Stimulated activated naive CD8-positive, alpha-beta T cell treated with anti-CD3 and anti-CD28 coated beads, Interleukin-15, Interleukin-2, amounts not matched to agents 100 U/mL and 50 U/mL, for 24 hours (primary cell): ENCODE measurements around the gene COQ8A.
A peak's percentile ranks its signal among the peaks of the same experiment; 100 is the strongest.
"Not testable (repeated sequence)": the region's sequence is repeated elsewhere in the genome, so short reads cannot be mapped to it uniquely, and the experiment has no call there.

Source experiments
- ATAC-seq: fragments of 150-1000 bp; cut with Tn5 transposase; one replicate; pipeline ENCODE4 v1.10.0; 2021
- DNase-seq: peaks from one replicate; pipeline ENCODE4 v3.0.0; 2021

COQ8A gene

DNA sequence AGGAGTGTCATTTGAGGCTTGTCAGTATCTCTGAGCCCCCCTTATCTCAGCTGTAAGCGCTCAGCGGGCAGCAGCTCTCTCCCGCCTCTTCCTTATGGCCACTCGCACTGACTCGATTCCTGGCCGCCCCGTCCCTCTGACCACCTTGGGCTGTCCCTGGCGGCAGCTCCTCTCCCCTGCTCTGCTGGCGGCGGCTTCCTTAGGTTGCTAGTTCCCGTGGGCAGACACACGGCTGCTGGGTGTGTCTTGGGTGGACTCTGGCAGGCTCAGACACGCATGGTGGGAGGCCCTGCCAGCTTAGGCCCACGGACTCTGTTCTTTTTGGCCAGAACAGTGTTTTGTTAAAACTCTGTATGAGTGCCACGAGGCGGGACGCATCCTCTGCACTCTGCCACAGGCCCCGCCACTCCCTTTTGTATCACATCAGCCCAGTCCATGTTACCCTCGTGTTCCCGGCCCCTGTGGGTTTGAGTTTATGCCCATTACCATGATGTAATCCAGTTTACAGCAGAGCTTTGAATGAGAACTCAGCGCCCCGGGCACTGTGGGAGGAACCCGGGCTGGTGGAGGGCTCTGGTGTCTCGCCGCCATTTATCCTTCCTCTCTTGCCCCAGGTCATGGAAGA, 45.9 kb downstream of the COQ8A start:
- ATAC-seq, result no peak
- DNase-seq, result no peak

DNA sequence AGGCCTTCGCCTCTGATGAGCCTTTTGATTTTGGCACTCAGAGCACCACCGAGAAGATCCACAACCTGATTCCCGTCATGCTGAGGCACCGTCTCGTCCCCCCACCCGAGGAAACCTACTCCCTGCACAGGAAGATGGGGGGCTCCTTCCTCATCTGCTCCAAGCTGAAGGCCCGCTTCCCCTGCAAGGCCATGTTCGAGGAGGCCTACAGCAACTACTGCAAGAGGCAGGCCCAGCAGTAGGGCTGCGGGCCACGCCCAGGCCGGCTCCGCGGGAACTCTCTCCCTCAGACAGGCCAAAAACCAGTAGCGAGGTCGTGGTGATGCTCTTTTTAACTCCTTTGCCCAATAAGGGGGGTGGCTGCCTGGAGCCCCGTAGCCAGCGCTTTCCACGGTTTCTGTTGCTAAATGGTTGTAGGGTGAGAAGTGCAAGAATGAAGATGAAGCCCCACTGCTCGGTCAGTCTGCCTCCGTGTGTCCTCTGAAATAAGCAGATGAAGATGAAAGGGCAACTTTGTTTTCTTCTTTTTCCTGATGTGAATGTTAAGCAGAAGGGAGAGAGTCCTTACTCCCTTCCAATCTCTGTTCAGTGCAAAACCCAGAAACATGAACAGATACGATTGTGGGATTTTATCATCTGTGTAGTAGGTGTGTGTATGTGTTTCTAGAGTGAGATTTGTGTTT, 46.5 kb downstream of the COQ8A start:
- ATAC-seq, result no peak
- no peak for DNase-seq

DNA sequence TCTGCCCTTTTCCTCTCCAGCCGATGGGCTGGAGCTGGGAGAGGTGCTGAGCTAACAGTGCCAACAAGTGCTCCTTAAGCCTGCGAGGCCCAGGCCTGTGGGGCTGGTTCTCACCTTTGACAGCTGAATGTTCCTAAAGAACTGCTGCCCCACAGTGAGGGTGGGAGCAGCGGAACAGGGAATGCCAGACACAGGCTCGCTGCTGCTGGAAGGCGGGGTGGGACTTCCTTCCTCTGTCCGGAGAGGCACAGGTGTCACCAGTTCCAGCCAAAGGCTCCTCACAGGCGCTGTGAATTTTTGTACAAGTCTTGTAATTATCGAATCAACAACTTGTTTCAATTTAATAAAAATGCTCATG, 47.1 kb downstream of the COQ8A start:
- DNase-seq (no peak), ATAC-seq (no peak)

DNA sequence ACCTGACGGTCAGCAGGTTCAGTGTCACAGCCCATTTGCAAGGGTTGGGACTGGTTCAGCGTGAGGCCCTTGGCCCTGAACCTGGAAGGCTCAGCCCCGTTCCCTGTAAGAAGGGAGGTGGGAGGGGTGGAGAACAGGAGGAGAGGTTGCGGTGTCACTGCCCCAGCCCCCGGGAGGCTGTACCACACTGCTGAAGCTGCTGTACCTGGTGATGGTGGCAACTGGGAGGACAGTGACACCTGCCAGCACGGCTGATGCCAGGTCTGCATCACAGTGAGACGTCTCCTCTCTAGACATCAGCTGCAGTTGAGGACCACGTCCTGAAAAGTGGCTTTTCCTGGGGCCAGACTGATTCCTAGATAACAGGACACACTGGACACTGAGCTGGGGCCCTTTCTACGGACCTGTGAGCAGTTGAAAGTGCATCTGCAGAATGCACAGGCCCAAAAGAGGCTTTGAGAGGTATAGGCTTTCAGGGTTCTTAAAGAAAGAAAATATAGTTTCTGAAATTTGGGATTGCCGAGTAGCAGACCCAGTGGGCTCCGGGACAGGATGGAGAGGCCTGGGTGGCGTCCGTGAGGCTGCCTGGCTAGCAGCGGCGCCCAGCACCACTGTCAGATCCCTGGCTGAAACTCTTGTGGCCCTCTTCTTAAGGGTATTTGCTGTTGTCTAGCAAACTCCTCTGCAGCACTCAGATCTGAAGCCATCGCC, 47.7 kb downstream of the COQ8A start:
- no peak for ATAC-seq
- no peak for DNase-seq

DNA sequence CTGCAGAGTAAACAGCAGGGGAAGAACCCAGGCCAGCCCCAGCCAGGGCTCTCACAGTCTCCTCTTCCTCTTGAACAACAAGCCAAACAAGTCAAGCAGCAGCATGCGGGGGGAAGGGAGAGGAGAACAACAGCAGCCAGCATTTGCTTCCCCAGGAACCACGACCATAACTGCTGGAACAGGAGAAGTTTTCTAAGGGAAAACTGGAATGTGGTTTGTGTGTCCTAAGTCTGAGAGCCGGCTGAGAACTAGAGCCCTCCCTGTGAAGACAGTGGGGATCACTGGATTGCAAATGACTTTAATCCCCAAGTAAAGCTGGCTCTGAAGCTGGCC, 48.2 kb downstream of the COQ8A start:
- DNase-seq (no peak), ATAC-seq (no peak)

DNA sequence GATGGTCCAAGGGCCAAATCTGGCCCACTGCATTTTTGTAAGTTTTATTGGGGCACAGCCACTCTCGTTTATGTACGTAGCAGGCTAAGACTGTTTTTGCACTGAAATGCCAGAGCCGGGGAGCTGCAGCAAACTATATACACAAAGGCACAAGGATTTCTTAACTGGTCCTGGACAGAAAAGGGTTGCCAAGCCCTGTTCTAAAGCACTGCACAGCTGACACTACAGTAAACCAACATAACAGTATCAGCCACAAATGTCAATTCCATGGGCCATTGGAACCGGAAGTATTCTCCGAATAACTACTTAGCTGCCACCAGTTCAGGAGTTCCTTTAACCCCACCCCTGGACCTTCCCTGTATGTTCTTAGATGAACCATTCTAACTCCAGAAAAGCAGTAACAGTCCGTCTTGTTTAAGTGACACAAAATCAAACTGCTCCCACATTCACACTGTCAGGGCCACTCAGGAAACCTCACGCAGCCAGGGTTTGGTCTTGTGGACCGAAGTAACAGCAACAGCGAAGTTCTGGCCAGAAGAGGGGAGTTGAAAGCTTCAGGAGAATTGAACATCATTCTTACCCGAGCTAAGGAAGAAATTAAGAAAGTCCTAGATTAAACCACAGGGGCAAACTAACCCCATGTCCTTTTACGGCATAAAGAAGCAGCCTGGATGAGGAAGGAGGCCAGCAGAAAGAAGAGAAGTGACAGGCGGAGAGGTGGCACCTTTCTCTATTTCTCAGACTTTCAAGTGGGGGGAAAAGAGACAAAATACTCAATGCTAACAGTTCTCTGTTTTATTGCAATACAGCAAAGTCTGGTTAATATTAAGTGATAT, 49.2 kb downstream of the COQ8A start:
- ATAC-seq (no peak), DNase-seq (no peak)

DNA sequence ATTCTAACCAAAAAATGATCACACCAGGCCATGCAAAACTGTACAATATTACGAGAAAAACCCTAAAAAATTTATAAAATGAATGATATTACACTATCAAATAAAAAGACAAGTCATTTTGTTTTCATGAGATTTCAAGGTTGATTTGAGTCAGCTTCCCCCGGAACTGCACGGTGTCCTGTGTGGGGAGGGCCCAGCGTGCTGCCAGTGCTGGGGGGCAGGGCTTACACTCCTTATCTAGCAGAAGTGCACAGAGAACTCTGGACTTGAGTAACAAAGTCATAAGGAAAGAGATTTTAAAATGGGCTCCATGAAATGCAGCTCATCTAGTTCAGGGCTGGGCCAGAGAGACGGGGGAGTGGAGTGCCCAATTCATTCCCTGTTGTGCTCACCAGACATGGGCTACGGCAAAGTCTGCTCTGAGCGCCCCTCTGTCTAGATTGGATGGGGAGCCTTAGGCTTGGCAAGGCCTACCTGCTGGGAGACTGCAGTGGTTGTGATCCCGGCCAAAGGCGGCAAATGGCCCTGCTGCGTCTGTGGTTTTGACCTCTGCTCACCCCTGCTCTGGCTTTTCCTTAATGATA, 50.1 kb downstream of the COQ8A start:
- DNase-seq (peak; percentile 58), ATAC-seq (peak; percentile 81)

DNA sequence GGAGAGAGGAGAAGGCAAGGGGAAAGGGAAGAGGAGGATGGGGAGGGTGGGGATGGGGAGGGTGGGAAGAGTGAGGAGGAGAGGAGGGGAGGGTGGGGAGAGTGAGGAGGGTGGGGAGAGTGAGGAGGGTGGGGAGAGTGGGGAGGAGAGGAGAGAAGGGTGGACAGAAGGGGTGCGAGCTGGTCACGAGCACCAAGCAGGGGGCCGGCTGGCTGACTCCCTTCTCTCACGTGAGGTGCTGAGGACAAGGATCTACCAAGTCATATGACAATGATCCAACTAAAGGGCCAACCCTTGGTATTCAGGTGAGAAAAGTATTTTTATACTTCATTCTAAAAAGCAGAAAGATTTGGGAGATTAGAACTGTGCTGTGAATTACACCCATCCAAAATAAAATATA, 51.8 kb downstream of the COQ8A start:
- ATAC-seq (no peak), DNase-seq (no peak)

DNA sequence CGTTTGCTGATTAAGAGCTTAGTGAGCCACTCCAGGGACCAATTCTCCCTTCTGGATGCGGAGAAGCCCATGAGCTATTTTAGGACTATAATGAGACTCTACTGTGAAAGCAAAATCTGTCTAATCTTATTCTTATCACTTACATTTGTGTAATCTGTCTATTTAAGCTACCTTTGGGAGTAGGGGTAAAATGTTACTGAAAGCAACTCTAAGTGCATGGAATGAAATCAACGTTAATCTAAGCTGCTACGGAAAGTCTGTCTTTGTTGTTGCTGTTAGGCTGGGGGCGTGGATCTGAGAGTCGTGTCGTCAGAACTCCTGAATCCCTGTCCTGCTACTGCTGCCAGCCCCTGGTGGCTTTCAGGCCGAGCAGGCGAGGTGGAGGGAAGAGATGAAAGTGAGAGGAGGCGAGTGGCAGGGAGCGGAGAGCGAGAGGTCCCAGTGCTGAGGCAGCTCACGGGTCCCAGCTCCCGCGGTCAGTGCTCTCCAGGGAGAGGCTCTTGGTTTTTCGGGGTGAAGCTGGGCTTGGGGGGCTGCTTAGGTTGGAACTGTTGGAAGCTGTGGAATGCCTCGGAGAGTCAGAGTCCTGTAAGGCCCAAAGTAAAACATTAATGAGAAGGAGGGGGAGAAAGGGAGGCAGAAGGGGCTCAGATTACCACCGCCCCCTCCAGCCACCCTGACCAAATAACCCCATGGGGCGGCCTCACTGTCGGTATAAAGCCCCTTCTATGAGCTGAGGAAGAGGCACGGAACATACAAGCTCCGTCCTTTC, 53.9 kb downstream of the COQ8A start:
- no peak for ATAC-seq
- no peak for DNase-seq

DNA sequence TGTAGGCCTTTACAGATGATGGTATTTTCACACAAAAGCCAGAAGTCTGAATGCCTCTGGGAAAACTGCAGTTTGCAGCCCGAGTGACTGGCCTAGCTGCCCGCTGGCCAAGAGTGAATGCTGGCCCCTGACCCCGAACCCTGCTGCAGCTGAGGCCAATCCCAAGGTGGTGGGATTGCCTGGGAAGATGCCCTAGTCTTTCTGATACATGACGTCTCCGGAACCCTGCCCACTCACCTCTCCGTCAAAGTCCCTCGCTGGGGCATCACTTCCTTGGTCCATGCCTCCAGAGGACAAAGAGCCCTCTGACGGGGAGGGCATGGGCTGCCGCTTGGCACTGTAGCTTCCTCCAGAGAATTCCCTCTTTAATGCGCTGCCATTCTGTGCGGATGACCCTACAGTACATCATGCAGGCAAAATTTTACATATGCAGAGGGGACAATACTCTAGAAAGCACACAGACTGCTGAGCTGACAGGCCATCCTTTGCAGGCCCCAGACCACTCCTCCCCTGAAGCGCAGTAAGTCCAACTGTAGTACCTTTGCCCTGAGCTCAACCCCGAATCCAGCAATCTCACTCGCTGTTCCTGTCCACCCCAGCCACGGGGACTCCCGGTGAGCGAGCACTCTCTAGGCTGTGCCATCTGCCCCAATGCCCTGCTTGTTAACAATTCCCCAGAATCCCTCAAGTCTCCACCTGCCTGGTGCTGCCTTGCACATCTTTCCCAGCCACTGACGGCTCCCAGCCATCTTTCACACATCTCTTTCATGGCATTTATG, 54.7 kb downstream of the COQ8A start:
- DNase-seq, result no peak

DNA sequence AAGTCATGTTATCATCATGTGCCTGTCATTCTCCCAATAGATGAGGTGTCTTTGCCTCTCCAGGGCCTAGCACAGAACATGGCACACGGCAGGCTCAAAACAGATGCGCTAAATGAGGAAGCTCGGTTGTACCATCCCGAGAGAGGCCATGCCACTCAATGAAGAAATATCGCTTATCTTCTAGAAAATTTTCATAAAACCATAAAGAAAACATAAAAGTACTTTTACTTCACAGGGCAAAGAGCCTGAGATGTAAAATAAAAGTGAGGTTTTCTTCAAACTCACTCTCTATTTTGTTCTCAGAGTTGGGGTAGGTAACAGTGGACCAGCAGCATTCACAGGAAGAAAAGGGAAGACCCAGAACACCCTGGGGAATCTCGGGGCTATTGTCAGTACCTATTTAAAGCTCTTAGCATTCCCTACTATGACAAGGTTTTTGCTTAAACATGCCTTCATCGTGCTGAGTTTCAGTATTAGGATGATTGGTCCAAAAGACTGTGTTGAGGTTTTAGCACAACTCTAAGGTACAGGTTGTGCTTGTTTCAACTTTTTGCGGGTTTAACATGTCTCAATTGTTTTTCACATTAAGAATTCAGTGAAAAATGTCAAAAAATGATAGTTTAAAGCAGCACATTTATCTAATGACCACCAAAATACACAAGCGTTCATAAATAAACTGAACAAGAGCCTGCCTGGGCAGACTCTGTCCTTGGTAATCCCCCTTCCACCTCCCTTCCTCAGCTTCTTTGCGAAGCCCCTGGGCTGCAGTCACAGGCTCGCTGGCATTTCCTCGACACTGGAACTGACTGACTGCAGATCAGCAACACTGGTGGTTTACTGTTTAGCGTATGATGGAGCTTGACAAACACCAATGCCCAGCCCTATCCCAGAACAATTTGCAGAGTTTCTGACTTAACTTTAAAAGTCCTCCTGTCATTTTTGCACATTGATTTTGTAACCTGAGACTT, 55.6 kb downstream of the COQ8A start:
- DNase-seq, result no peak

More for the DNA sequence above, 54.7 kb downstream of the COQ8A start:
- no peak for ATAC-seq

DNA sequence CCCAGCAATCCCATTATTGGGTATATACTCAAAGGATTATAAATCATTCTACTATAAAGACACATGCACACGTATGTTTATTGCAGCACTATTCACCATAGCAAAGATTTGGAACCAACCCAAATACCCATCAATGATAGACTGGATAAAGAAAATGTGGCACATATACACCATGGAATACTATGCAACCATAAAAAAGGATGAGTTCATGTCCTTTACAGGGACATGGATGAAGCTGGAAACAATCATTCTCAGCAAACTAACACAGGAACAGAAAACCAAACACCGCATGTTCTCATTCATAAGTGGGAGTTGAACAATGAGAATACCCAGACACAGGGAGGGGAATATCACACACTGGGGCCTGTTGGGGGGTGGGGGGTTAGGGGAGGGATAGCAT, 59.5 kb downstream of the COQ8A start:
- ATAC-seq, DNase-seq: not testable (repeated sequence)

More for the DNA sequence above, 55.6 kb downstream of the COQ8A start:
- no peak for ATAC-seq

DNA sequence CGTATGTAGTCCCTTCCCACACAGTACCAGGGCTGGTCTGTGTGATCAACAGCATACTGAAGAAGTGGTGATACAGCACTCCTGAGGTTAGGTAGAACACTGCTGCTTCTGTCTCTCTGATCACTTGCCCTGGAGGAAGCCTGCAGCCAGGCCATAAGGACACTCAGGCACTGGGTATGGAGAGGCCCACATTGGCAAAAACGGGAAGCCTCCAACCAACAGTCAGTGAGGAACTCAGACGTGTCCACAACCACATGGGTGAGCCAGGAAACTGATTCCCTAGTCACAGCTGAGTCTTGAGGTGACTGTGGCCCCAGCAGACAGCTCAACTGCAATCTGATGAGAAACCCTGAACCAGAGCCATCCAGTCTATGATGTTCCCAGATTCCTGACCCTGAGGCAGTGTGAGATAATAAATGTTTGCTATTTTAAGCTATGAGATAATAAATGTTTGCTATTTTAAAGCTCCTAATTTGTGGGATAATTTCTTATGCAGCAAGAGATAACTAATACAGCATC, 62.5 kb downstream of the COQ8A start:
- ATAC-seq, result no peak
- no peak for DNase-seq

DNA sequence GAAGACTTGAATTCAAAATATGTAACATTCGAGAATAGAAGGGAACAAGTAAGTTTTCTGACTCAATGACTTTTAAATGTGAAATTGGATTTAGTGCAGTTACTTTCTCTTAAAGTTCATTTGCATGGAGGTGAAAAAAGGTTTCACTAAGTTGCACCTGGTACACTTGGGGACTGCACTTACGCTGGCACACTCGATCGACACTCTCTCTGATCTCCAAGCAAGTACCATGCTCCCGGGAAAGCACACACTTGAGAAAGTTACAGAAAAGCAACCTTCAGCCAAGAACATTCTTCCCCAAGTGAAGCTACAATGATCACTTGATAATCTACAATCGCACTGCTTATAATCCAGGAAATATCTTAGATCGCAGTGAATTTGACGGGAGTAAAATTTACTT, 63.1 kb downstream of the COQ8A start:
- ATAC-seq (no peak), DNase-seq (no peak)

DNA sequence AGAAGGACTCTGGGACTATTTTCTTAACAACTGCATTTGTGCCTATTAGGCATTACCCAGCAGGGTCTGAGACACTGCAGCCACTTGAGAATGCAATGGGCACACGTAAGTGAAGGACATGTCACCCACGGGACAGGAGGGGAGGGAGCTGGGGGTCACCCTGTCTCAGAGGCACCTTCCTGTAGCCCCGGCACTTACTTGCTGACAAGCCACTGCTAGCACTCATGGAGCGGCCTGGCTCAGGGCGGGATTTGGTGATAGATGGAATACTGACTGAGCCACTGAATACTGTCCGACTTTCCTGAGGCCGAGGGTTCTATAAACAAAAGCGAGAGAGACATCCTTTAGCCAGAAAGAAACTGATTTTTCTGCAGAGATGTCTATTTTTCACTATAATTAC, 64.7 kb downstream of the COQ8A start:
- DNase-seq (no peak), ATAC-seq (no peak)

DNA sequence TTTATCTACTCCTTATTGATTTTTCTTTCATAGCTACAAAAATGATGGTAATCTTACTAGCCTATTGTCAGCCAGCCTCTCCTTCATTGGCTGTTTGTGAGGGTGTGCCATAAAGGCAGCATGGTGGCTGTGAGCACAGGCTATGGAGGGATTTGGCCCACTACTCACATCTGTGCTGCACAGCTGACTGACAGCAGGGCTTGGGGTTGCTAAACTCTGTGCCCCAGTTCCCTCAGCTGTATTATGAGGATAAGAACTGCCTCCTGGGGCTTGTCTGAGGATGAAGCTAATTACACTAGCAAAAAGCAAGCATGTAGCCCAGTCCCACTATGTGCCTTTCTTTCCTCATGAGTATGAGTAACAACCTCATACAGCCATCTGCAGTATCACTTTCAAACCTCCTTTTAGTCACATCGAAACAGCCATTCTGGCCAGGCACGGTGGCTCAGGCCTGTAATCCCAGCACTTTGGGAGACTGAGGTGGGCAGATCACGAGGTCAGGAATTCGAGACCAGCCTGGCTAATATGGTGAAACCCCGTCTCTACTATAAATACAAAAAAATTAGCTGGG, 66.2 kb downstream of the COQ8A start:
- no peak for DNase-seq
- peak; percentile 32 for ATAC-seq

DNA sequence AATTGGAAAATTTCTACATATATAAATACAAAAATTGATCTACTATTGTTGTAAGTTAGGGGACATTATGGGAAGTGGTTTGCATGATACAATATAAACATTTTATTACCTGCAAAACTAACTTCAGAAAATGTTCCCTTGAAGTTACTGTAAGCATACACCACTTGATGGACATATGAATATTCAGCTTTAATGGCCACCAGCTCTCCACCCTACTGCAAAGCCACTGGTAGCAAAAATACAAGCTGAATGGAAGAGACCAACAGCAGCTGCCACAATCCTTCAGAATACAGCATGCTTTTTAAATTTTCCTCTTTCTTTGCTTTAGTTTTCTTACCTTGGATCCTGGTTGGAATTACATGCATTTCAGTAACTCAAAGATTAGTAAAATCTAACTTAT, 69.8 kb downstream of the COQ8A start:
- no peak for DNase-seq
- no peak for ATAC-seq

DNA sequence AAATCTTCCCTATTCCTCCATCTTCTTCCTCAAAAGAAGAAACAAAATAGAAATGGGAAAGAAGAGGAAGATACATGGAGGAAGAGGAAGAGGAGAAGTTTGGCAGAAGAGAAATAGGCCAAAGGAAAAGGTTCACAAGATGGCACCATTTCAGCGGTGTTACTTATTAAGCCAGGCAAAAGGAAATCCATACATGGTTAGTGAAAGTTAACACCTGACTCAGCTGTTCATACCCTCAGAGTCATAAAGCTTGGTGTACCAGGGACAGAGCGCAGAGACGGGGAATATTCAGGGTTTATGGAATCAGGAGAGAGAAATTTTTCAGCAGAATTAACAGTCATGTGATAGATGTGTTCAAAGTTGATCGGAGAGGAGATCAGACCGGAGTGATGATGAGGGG, 70.6 kb downstream of the COQ8A start:
- DNase-seq (no peak), ATAC-seq (no peak)

DNA sequence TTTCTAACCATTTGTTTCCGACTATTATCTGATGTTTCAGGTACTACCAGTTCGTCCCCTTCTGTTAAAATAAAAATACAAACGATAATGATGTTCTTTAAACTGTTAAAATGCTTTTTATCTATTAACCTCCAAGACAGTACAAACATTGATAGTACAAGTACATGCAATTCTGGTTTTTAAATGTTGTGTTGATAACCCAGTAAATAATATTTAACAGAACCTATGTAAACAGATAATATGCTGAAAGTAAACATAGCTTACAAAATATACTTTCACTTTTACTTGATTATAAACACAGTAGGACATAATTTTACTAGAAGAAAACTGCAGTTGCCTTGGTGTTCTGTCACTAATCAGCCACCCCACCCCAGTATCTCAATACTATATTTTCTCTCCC, 76.9 kb downstream of the COQ8A start:
- DNase-seq (no peak), ATAC-seq (no peak)
